ENCODE results near the gene BRWD1. TPM values are rescaled to one million over a fixed set of nuclear protein-coding genes. Genes with fewer than 3 reads are reported as not detected.

BRWD1 gene
- total RNA-seq, 4 donors from 2014 or later: 55.6 to 183 (median 65.4) TPM

DNA sequence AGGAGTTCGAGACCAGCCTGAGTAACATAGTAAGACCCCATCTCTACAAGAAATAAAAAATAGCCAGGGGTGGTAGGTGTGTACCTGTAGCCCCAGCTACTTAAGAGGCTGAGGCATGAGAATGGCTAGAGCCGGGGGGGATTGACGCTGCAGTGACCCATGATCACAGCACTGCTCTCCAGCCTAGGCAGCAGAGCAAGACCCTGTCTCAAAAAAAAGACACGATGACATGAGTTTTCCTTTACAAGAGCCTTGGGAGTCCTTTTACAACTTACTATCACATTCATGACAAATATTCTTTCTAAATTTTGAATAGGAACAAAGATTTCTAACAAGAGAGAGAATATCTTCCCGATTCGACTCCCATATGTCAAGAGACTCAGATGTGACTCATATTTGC is 3.3 kb upstream of the BRWD1 start:
- no peak for DNase-seq
- intact Hi-C loops (cut with DNase I; ENCODE audit: low total_unique reads): loop anchor here (10.0 kb wide), 1 partner anchor 68 kb away; a partner anchor contains a TSS
- Histone ChIP-seq H3K4me3 (no peak overlapping the region), H3K9me3 (no peaks in the 10 kb centered on the region), H3K36me3 (no peaks in the 10 kb centered on the region), H3K27ac (no peak overlapping the region), H3K27me3 (no peaks in the 10 kb centered on the region), H3K4me1 (no peaks in the 10 kb centered on the region)
- TF ChIP-seq, protein P1, sequence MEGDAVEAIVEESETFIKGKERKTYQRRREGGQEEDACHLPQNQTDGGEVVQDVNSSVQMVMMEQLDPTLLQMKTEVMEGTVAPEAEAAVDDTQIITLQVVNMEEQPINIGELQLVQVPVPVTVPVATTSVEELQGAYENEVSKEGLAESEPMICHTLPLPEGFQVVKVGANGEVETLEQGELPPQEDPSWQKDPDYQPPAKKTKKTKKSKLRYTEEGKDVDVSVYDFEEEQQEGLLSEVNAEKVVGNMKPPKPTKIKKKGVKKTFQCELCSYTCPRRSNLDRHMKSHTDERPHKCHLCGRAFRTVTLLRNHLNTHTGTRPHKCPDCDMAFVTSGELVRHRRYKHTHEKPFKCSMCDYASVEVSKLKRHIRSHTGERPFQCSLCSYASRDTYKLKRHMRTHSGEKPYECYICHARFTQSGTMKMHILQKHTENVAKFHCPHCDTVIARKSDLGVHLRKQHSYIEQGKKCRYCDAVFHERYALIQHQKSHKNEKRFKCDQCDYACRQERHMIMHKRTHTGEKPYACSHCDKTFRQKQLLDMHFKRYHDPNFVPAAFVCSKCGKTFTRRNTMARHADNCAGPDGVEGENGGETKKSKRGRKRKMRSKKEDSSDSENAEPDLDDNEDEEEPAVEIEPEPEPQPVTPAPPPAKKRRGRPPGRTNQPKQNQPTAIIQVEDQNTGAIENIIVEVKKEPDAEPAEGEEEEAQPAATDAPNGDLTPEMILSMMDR (IDR thresholded peaks at IDR 0.05): no peak
- no peak for TF ChIP-seq POLR2A (IDR thresholded peaks at IDR 0.05)

DNA sequence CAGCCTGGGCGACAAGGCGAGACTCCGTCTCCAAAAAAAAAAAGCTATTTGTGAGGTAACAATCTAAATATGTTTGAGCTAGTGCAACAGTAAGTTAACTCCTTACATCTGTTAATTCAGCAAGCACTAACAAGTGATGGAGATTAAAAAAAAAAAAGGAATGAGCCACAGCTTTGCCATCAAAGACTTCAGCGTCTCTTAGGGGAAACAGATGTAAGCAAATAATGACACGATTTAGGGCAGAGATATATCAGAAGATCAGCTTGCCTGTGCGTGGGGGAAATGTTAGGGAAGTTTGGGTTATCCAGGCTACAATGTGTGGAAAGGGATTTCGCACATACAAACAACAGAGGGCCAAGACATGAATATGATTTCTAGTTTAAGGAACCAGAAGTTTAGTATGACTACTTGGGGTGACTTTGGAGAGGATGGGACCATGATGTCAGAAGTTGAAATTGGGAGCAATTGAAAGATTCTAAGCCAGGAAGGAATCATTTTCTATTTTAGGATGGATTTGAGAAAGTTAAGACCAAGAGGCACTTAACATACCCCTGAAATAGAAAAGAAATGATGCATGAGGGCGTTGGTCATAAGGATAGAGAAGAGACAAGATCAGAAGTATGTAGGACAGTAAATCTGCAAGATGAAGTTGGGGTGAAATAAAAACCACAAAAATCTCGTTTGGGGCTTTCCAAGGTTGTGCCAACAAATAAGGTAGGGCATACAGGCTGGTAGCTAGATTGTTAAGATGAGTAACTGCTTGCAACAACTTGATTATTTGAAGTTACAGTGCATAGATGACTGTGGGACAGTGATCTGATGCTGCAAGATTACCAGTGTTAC is 2.4 kb upstream of the BRWD1 start:
- no peak for DNase-seq
- H3K27ac ChIP-seq: no peak overlapping the region
- no peaks in the 10 kb centered on the region for H3K4me1 ChIP-seq
- H3K4me3 ChIP-seq: no peak overlapping the region
- TF ChIP-seq, protein P1 (IDR thresholded peaks at IDR 0.05): no peak
- no peak for TF ChIP-seq POLR2A (IDR thresholded peaks at IDR 0.05)
- intact Hi-C loops (cut with DNase I; ENCODE audit: low total_unique reads): loop anchor here (10.0 kb wide), 1 partner anchor 69 kb away; a partner anchor contains a TSS
- no peaks in the 10 kb centered on the region for H3K36me3 ChIP-seq
- no peaks in the 10 kb centered on the region for H3K27me3 ChIP-seq
- H3K9me3 ChIP-seq: no peaks in the 10 kb centered on the region

DNA sequence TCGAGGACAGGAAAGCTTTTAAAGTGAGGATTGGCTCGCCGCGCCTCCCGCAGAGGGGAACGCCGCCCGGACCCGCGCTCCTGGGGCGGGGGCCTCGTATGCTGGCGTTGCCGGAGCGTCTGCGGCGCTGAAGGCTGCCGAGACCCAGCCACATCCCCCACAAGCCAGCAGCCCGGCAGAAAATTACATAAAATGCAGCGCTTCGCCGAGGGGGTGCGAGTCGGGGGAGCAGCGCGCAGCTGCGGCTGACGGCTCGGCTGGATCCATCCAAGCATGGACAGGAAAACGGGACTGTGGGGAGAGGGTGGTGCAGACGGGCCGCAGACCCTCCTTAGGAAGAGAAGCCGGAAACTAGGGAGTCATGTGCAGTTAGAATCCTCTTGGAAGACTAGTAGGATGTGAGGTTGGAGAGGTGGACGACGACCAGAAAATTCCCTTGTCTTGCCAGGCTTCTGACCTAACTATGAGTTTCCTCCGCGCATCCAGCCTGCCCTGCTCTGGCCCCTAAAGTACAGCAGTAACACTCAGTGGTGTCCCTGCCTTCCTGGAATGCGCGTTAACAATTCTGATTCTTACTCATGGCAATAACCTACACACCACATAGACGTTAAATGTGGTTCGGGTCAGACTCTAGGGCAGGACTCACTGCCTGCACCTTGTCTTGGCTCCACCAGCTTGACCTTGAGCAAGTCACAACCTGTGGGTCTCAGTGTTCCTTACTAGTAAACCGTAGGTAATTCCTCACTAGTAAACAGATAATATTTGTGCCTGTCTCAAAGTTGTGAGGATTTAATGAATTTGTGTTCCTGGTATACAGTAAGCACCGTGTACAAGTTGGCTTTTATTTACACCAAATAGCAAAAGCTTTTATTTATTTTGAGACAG is 953 bp upstream of the BRWD1 start:
- TF ChIP-seq, protein P1 (IDR thresholded peaks at IDR 0.05): no peak
- TF ChIP-seq POLR2A (IDR thresholded peaks at IDR 0.05): no peak
- DNase-seq: peak; percentile 35 to 43
- H3K36me3 ChIP-seq: no peaks in the 10 kb centered on the region
- peak overlapping the region; percentile 96 for H3K27ac ChIP-seq
- peak overlapping the region; percentile 73 to 88 for H3K4me3 ChIP-seq
- no peaks in the 10 kb centered on the region for H3K27me3 ChIP-seq
- no peaks in the 10 kb centered on the region for H3K9me3 ChIP-seq
- intact Hi-C loops (cut with DNase I; ENCODE audit: low total_unique reads): loop anchor here (10.0 kb wide), 1 partner anchor 70 kb away; a partner anchor contains a TSS
- H3K4me1 ChIP-seq: no peaks in the 10 kb centered on the region

DNA sequence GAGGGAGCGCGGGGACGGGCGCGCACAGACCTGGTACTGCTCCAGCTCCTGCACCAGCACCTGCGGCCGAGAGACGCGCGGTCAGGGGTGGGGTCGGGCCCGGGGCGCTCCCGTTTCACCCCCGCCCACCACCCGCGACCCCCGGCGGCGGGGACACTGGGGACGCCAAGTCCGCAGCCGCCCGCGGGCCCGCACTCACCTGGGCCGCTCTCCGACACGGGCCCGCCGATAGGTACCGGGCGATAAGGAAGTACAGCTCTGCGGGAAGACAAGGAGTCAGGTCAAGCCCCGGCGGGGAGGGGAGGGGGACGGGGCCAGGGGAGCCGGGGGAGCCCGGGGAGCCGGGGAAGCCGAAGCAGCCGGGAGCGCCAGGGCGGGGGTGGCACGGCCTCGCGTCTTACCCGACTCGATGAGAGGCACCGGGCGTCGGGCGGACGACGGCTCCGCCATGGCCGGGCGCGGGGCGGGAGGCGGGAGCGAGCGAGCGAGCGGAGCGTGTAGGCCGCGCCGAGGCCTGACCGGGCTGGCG is 326 bp downstream of the BRWD1 start:
- Histone ChIP-seq H3K4me3 (peak overlapping the region; percentile 73 to 88), H3K27me3 (no peaks in the 10 kb centered on the region), H3K36me3 (no peaks in the 10 kb centered on the region), H3K9me3 (no peaks in the 10 kb centered on the region), H3K27ac (peak overlapping the region; percentile 96), H3K4me1 (no peaks in the 10 kb centered on the region)
- intact Hi-C loops (cut with DNase I; ENCODE audit: low total_unique reads): loop anchor here (10.0 kb wide), 1 partner anchor 72 kb away; a partner anchor contains a TSS
- peak; percentile 33 to 36 for DNase-seq
- TF ChIP-seq, protein P1 (IDR thresholded peaks at IDR 0.05): no peak
- TF ChIP-seq POLR2A (IDR thresholded peaks at IDR 0.05): no peak

Data from uterus (tissue), 4 donors.